ENCODE data around the gene KIAA1191.

Gene KIAA1191

DNA sequence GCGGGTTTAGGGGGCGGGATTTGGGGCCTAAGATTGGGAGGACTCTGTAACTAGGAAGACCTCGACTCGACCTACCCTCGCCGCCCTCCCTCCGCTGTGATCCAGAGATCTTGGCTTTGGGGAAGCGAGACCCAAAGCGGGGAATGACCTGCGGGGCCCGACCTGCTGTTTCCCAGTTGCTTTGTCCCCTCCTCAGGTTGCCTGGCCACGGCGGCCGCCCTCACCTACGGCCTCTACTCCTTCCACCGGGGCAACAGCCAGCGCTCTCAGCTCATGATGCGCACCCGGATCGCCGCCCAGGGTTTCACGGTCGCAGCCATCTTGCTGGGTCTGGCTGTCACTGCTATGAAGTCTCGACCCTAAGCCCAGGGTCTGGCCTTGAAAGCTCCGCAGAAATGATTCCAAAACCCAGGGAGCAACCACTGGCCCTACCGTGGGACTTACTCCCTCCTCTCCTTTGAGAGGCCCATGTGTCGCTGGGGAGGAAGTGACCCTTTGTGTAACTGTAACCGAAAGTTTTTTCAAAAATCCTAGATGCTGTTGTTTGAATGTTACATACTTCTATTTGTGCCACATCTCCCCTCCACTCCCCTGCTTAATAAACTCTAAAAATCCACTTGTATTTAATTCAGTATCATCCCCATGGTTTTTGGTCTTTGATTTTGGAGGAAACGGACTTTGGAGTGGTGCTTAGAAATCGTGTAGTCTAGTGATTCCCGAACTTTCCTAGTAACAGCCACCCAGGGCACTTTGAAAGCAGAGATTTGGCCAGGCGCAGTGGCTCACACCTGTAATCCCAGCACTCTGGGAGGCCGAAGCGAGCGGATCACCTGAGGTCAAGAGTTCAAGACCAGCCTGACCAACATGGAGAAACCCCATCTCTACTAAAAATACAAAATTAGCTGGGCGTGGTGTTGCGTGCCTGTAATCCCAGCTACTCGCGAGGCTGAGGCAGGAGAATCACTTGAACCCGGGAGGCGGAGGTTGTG is 27.9 kb upstream of the KIAA1191 start:
- peak overlapping the region; percentile 85 for H3K4me3 ChIP-seq (replicated peaks; ENCODE audit: low read depth, low read length)
- no peak for DNase-seq (ENCODE audit: extremely low read depth, low read depth)
- TF ChIP-seq CTCF (IDR thresholded peaks at IDR 0.05; ENCODE audit: low read depth, low read length, missing control alignments), result no peak

DNA sequence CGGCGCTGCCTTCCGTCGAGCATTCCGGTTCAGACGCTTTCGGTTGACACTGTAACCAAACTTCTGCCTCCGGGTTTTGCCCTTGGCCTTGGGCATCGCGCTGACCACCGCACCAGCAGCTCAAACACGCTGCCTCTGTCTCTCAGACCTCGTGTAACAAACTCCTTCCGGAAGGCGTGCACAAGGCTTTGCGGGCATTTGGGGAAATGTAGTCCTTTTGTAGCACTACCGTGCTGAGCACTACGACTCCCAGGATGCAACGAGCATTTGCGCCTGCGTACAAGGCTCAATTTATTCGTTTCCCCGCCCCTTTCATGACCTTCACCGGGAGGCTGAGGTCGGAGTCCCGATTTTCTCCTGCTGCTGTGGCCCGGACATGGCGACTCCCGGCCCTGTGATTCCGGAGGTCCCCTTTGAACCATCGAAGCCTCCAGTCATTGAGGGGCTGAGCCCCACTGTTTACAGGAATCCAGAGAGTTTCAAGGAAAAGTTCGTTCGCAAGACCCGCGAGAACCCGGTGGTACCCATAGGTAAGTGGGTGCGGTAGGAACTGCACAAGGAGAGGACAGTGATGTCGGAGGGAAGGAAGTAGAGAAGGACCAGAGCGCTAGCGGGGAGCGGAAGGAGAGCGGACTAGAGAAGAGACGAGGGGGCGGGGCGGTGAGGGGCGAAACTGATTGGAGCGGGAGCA is 27.0 kb upstream of the KIAA1191 start, which contains the start of the genes HIGD2A and NOP16:
Gene HIGD2A (plus strand): TSS at position 308 of the 691 bp plus-strand sequence. CDS start 69 bp downstream, at position 377.
Gene NOP16 (minus strand): TSS at position 155 of the 691 bp plus-strand sequence. CDS start 59 bp downstream, at position 96.
- peak within 1 kb of the TSS; percentile 85 for H3K4me3 ChIP-seq (replicated peaks; ENCODE audit: low read depth, low read length)
- peak; percentile 99 for DNase-seq (ENCODE audit: extremely low read depth, low read depth)
- no peak for TF ChIP-seq CTCF (IDR thresholded peaks at IDR 0.05; ENCODE audit: low read depth, low read length, missing control alignments)

DNA sequence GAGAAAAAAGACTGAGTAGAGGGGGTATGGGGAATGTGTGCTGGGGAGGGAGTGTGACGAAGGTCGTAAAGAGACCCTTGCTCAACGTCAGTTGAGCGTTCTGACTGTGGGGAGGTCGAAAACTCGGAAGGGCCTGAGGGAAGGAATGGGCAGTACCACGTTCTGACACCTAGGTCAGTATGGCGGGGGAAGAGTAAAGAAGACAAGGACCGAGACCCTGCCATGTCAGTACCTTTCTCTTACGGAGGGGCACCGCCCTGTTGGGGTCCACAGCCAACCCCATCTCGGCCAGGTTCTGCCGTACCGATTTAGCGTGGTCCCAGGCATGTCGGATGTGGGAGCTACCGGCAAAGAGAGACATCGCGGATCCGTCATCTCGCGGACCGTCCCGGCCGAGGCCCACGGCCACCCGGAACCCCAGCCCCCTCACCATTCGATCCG is 26.5 kb upstream of the KIAA1191 start:
- DNase-seq (ENCODE audit: extremely low read depth, low read depth), result no peak
- TF ChIP-seq CTCF (IDR thresholded peaks at IDR 0.05; ENCODE audit: low read depth, low read length, missing control alignments), result no peak
- H3K4me3 ChIP-seq (replicated peaks; ENCODE audit: low read depth, low read length), result peak overlapping the region; percentile 85

GRCh38 chr5:176387384-176387925 is 25.9 kb upstream of the KIAA1191 start:
- peak overlapping the region; percentile 85 for H3K4me3 ChIP-seq (replicated peaks; ENCODE audit: low read depth, low read length)
- TF ChIP-seq CTCF (IDR thresholded peaks at IDR 0.05; ENCODE audit: low read depth, low read length, missing control alignments), result no peak
- no peak for DNase-seq (ENCODE audit: extremely low read depth, low read depth)

GRCh38 chr5:176386491-176386890 is 24.9 kb upstream of the KIAA1191 start:
- DNase-seq (ENCODE audit: extremely low read depth, low read depth), result no peak
- peak overlapping the region; percentile 85 for H3K4me3 ChIP-seq (replicated peaks; ENCODE audit: low read depth, low read length)
- no peak for TF ChIP-seq CTCF (IDR thresholded peaks at IDR 0.05; ENCODE audit: low read depth, low read length, missing control alignments)

- no peak for TF ChIP-seq CTCF (IDR thresholded peaks at IDR 0.05; ENCODE audit: low read depth, low read length, missing control alignments)
- no peak for DNase-seq (ENCODE audit: extremely low read depth, low read depth)
- H3K4me3 ChIP-seq (replicated peaks; ENCODE audit: low read depth, low read length), result no peak overlapping the region
These were observed 23.4 kb upstream of the KIAA1191 start for GRCh38 chr5:176384991-176385390.
